ENCODE results near the gene EFCAB8.
A peak's percentile ranks its signal among the peaks of the same experiment; 100 is the strongest.
"Not testable (repeated sequence)": the region's sequence is repeated elsewhere in the genome, so short reads cannot be mapped to it uniquely, and the experiment has no call there.

Gene EFCAB8

DNA sequence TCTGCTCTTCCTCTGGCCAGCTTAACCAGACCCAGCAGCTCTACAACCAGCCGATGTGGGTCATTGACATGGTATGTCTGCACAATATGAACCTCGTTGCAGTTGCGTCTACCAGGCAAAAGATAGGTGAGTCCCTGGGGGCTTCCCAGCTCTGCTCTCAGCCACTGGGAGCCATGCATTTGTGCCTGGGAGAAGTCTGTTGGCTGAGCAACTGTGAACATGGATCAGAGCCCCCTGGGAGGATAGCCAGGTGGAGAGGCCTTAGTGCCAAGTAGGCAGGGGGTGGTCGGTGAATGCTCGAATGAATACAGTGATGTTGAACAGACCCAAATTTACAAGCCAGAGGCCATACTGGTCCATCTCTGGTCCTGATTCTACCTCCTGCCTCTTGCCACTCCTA is 30.6 kb downstream of the EFCAB8 start:
- no peak for DNase-seq

DNA sequence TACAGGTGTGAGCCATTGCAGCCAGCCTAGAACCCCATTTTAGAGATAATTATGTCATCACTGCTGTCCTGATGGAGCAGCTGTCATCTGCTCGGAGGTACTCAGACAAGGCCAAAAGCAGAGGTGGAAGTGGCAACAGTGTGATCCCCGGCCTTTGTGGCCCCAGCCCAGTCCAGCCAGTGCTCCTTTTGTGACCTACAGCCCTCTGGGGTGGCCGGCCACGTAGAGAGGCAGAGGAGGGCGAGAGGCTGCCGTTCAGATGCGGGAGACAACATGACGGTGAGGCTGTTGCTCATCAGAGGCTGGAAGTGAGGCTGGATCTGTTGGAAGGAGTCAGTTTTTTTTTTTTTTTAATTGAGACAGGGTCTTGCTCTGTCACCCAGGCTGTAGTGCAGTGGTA is 32.8 kb downstream of the EFCAB8 start:
- DNase-seq: no peak

DNA sequence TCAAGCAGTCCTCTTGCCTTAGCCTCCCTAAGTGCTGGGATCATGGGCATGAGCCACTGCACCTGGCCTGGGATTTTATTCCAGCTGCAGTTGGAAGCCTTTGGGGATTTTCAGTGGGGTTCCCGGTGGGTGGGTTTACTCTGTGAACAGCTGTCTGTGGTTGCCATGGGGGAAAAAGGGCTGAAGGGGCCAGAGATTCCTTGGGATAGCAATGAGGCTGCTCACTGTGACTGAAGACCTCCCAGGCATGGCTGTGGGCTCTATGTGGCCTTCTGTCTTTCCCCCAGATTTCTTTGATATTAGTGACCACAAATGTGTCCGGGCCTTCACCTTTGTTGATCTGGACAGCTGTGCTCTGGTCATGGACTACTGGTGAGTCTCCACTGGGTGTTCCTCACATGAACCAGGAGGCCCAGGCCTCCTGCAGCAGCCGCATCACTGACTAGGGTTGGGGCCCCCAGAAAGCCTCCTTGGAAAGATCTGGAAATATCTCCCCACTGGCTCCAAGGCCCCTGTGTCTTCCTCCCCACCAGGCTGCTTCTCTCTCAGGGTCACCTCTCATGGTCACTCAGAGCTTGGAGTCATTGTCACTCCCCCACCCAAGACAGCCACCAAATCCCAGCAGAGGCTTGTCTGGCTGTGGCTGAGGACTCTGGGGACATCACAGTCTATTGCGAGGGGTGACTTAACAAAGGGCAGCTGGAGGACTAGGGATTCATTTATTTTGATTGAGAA is 33.4 kb downstream of the EFCAB8 start:
- no peak for DNase-seq

DNA sequence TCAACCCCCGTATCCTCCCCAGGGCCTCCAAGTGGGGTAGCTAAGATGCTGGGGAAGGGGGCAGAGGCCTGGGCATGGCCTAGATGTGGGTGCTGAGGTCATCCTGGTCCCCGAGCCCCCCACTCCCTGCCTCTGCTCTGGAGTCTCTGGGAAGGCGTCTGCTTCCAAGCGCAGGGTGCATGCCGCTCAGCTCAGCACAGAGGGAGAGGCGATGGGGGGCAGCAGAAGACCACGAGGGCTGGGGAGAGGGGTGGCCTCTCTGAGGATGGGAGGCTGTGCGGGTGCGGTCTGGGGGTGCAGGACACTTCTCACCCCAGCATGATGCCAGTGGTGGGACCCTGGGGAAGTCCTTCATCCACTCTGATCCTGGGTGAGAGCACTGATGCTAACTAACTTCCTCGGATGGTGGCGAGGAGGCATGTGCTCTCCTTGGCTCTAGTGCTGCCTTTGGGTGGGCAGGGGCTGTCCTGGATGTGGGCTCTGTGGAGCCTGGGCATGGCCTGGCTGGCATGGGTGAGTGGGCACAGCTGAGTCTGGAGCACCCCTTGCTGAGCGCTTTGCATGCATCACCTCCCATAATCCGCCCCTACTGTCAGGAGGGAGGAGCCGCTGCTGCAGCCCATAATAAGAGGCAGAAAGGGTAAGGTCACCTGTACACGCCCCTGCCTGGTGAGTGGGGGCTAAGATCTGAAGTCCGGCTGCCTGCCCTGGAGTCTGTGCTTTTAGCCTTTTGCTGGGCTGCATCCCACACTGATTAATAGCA is 34.7 kb downstream of the EFCAB8 start:
- no peak for DNase-seq

DNA sequence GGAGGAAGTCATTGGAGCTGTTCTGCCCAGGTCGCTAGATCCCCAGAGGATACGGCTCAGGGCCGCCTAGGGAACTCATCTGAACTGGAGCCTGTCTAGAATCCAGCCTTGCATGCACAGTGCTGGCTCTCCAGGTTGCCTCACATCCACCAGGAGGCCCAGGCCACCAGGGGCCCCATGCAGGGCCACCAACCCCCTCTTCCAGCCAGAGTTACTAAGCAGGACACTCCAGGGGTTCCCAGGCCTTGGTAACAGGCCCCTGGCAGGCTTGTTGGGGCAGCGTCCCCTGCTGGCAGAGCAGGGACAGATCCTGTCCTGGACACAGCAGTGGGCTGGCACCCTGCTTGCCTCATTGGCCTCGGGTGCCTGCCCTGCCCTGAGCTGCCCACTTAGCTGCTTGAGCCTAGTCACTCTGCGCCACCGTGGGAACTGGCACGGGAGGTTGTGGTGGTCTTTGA is 35.3 kb downstream of the EFCAB8 start:
- peak in 1 of 2 donors; percentile 17 for DNase-seq

DNA sequence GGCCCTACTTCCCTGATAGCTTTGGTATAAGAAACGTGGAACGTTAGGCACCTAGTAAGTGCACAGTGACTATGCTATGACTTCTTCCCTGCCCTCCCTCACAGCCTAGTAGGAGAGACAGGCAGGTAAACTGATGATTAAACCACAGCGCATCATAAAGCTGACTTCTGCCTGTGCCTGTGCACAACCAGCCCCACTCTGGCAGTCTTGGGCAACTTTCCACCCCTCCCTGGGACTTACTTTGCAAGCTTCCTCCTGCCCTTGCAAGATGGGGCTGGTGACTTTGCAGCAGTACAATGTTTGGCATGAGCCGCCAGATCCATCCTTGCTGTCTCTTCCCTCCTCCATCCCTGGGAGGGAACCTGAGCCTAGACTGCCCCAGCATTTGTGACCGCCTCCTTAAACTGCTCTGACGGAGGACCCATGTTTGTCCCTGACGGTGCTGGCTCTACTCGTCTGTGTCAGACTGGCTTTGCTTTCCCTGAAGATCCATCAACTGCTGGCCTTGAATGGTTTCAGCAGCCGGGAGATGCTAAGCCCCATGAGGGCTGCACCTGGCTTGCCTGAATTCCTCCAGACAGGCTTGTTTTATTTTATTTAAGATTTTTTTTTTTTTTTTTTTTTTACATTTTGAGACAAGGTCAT is 36.1 kb downstream of the EFCAB8 start:
- no peak for DNase-seq

DNA sequence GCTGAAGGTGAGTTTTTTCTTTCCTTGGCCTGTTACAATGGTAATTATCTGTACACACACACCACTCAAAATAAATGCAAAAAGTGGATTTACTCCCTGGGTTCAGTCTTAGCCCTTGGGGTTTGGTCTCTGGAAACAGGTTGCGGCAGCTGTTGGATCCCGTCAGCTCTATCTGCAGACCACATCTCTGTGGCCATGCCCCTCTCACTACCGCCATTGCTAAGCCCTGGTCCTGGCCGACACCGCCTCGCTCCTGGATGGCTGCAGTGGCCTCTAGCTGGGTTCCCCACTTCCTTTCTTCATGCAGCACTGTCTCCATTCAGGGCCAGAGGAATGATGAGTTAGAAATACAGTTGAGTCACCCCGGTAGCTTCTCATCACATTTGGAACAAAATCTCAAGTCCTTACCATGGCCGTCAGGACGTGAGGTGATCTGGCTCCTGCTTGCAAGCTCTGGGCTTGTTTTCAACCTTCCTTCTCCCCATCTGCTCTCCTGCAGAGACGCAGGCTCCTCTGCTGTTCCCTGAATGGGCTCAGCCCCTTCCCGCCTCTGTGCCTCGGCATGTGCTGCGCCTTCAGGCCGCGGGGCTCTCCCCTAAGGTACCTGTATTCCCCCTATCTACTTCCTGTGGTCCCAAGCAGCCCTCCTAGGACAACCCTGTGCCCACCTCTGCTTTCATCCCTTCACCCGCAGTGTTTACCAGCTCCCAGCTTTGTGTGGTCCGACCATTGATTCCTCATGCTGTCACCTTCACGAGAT is 38.0 kb downstream of the EFCAB8 start:
- DNase-seq: no peak

DNA sequence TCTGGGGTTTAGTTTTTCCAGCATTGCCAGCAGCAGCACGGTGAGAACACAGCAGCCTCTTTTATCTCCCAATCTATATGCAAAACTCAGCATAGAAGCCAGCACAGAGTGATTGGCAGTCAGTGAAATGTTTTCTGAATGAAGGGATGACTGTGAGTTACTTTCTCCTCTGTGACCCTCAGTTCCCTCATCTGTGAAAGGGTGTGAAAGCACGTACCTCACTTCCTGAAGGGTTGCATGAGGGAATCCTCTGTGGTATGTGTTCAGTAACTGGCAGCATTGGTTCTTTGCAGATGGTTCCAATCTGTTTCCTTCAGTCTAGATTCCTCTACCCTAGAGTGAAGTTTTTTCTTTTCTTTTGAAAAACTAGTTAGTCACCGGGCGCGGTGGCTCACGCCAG is 40.0 kb downstream of the EFCAB8 start:
- DNase-seq: no peak

DNA sequence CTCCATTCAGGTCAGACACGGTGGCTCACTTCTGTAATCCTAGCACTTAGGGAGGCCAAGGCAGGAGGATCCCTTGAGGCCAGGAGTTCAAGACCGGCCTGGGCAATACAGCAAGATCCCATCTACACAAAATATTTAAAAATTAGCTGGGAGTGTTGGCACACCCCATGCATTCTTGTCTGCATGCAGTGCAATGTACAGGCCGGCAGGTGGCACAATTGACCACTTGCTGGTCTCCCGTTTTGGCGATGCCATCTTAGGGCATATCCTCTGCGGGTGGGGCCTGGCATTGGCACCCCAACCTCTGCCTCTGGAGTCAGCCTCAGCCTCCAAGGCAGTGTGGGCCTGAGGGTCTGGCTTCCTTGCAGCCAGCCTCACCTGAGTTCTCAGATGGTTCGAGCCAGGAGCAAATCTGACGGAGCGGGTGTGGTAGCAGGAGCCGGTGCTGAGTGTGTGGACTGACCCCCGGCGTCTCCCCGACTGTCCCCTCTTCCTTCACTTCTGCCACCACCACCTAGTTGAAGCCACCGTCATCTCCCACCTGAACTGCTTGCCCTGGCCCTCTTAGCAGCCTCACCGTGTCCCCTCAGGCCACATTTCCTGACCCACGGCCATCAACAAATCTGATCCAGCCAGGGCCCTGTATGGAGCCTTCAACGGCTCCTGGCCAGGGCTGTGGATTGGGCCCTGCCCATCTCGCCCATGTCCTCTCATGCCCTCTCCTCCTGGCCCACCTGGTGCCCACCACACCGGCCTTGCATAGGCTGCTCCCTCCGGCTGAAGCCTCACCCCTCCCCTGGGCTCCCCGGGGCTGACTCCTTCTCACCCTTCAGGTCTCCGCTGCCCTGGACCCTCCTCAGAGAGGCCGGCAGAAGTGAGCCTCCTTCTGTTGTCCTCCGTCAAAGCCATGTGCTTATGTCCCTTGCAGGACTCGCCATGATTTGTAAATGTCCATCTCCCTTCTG is 44.0 kb downstream of the EFCAB8 start:
- DNase-seq: peak; percentile 72 to 75

DNA sequence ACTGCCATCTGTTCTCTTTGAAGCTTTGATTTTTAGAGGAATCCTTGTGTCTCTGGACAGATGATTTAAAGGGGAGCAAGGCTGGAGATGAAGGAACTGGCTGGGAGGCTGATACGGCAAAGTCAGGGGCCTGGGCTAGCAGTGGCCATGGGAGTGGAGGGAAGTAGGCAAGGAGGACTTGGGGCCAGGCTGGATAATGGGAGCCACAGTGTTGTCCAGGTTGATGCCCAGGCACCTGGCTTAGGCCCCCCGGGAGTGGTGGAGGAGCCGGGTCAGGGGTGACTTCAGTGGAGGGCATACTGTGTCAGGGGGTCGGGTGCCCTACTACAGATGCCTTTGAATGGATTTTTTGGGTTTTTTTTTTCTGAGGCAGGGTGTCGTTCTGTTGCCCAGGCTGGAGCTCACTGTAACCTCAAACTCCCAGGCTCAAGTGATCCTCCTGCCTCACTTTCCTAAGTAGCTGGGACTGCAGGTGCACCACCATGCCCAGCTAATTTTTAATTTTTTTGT is 45.0 kb downstream of the EFCAB8 start:
- DNase-seq: no peak

DNA sequence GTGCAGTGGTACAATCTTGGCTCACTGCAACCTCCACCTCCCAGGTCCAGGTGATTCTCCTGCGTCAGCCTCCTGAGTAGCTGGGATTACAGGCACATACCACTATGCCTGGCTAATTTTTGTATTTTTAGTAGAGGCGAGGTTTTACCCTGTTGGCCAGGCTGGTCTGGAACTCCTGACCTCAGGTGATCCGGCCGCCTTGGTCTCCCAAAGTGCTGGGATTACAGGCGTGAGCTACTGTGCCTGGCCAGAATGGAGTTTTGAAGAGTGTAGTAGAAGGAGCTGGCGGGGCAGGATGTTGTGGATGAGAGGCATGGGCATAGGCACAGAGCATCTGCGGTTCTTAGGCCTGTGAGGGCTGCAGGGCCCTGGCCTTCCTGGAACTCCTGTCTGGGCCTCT is 46.0 kb downstream of the EFCAB8 start:
- DNase-seq: not testable (repeated sequence)

DNA sequence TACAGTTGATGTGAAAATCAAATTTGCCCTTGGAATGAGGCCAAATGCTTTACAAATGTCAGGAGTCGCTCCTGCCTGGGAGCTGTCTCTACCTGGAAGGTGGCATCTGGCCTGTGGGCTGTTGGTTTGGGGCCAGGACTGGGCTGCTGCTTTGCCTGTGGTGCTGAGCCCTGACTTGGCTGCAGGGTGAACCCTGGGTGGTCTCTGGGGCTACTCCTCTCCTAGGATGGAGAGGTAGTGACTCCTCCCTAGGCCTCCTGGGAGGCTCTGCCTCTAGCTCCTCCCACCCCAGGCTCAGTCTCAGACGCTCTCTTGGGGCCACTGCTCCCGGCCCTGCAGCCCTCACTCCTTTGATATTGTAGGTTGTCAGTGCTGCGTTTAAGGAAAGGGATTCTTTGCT is 47.5 kb downstream of the EFCAB8 start:
- no peak for DNase-seq

DNA sequence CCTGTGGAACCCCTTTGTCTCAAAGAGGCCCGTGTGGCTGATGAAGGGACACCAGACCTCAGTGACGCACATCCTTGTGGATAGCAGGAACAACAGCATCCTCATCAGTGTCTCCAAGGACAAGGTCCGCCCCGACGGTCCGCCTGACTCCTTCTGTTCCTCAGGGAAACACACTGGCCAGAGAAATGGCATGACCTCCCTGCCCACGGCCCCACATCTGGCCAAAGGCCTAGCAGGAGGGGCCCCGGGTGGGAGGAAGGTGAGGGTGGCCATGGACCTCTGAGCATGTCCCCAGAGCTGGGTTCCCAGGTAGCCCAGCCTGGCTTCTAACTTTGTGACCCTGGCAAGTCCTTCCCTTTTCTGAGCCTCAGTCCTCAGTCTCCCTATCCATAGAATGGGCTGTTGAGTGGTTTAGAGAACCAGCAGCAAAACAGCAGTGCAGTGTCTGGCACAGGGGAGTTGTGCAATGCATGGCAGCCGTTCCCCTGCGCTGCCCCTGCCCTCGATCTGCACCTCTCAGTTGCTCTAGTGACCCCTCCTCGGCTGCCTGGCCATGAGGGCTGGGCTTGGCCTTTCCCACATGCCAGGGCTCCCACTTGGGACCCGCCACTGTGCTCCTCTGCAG is 48.3 kb downstream of the EFCAB8 start:
- DNase-seq: no peak

DNA sequence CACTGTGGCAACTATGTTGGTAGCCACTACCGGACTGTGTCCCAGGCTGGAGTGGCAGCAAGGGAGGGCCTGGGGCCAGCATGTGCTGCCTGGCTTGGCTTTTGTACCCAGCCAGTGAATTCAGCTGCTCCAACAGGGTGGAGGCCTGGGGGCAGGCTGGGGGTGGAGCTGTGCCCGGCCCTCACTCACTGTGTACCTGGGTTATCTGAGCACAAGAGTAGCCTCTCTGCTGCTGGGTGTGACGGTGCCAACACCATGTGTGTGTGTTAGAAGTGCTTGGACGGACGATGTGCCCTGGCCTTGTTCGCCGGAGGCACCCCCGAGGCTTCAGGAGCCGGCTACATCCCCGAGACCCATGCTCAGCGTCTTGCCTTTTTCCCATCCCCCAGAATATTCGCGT is 49.2 kb downstream of the EFCAB8 start:
- no peak for DNase-seq

DNA sequence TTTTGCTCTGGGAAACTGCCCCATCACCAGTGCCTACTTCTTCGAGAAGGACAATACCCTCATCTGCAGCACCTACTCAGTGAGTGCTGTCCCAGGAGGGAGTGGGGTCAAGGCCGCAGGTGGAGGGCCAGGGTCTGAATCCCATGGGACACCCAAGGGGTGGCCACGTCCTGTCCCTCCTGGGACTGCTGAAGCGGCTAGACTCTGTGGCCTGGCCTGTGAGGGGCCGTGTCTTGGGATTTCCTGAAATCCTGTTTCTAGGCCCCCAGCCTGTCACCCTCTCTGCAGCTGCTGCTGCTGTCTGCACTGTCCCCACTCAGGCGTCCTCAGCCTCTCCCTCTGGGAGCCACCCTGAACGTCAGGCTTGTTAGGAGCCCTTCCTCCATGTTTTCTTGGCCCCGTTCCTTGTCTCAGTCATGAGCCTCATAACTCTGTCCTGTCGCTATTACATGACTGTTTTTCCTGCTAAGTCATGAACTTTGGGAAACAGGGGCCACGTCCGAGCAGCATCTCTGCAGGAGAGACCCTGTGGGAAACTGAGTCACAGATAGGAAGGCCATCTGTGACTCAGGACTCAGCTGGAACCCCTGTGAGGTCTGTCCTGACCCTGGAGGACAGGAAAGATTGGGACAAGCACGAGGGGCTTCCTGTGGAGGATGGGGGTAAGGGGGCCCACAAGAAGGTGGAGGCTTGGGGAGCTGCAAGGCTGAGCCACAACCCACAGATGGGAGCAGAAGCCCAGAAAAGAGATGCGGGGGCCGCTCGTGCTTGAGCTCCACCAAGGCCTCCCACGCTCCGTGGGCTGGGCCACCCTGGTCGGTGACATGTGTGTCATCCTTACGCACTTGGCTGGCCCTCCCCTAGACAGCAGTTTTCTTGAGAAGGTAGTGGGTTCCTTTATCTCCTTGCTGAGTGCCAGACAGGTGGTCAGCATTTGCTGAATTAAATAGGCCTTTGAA is 49.9 kb downstream of the EFCAB8 start:
- DNase-seq: no peak

DNA sequence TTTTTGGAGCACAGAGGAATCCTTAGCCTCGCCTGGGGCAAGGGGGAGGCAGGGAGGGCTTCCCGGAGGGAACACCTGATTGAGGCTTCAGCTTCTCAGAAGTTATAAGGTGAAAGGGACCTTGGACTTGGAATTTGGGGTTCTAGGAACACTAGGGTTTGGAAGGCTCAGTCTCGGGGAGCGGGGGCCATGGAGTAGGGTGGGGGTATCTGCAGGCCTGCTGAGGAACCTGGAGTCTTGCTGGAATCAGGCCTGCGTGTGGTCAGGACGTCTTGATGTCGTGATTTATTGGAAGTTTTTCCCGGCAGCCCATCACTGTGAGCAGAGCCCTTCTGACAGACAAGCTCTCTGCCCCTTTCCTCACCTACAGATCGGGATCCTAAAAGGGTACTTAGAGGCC is 50.7 kb downstream of the EFCAB8 start:
- DNase-seq: no peak

DNA sequence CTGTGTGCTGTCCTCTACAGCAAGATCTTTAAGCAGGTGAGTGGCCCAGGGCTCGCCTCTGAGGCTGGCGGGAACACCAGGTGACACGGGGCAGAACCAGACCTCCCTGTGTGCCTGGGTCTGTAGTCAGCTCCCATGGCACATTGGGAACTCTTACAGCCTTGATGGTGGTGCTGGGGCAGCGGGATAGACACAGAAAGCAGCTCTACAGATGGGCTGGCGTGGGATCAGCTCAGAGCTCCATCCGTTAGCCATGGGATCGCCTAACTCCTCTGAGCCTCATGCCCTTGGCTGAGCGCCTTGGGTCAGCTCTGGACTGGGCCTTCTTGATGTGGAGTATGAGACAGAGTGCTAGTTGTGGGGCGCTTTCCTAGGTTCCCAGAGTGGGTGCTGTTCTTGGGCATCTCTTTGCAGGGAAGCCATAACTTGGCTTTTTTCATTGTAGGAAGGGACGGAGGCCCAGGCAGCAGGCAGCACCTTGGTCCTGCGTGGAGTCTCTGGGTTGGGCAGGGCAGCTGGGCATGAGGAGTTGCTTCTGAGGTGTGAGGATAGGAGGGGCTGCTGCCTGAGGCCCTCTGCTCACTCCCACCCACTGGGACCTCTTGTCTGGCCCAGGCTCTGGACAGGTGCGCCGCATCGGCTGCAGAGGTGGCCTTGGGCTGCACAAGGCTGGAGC is 51.3 kb downstream of the EFCAB8 start:
- DNase-seq: no peak

DNA sequence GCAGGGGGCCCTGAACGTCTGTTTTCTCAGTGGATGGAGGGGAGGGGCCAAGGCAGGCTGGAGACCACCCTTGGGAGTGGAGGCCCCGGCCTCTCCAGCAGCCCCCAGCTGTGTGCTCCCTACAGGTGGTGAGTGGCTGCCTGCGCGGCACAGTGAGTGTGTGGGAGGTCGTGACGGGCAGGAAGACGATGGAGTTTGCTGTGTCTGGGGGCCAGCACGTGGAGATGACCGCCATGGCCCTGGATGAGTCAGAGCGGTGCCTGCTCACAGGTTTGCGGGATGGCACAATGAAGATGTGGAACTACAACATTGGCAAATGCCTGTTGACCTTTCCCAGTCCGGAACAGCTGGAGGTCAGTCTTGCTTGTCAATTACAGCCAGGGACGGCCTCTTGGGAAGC is 52.6 kb downstream of the EFCAB8 start:
- no peak for DNase-seq

DNA sequence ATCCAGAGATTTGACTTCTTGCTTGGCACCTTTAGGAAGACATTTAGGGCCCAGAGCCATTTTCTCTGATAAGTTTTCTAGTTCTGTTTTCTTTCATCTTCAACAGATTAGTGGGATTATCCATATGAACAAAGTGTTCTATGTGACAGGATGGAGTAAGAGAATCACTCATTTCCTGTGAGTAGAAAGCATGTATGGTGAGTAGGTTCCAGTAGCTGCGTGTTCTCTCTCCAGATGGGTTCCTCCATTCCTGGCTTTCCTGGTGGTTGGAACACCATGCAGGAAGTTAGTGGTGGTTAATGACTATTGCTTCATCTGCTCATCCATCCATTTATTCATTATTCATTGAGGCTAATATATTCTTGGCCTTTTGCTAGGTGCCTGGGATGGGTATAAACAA is 54.0 kb downstream of the EFCAB8 start:
- no peak for DNase-seq

Measured in stimulated activated CD4-positive, alpha-beta T cell treated with anti-CD3 and anti-CD28 coated beads, Interleukin-2, amount 100 ng/mL, for 24 hours (primary cell).